Measurements from ENCODE around the gene ZNFX1. TPM values are rescaled to one million over a fixed set of nuclear protein-coding genes. Genes with fewer than 3 reads are reported as not detected.

ZNFX1 gene
- total and polyA plus RNA-seq, 5 experiments from 2014 or later = 28.1 to 57.2 (median 45.0) TPM

GRCh38 chr20:49290608-49291191 is 12.8 kb upstream of the ZNFX1 start:
- H3K27me3 Mint-ChIP-seq = no peaks in the 10 kb centered on the region
- POLR2A ChIA-PET = interaction anchor here (1.0 kb wide), 1 partner anchor 12 kb away, joined by 3 read pairs; no protein-coding TSS in a partner anchor
- peaks cover 6 to 11% (median 8%) of the 10 kb centered on the region in 4 donors for H3K4me1 Mint-ChIP-seq
- DNase-seq (no peak), ATAC-seq (no peak)
- H3K36me3 Mint-ChIP-seq = peaks cover 58 to 78% (median 76%) of the 10 kb centered on the region in 3 donors
- peak overlapping the region in 3 of 10 donors; percentile 37 to 69 (median 47) for H3K27ac Mint-ChIP-seq
- no peak overlapping the region for H3K4me3 Mint-ChIP-seq
- peaks cover 0 to 67% (median 33%) of the 10 kb centered on the region in 9 donors for H3K9me3 Mint-ChIP-seq

- H3K9me3 Mint-ChIP-seq = peaks cover 0 to 74% (median 37%) of the 10 kb centered on the region in 9 donors
- peaks cover 68 to 88% (median 85%) of the 10 kb centered on the region in 3 donors for H3K36me3 Mint-ChIP-seq
- peak overlapping the region in 2 of 10 donors; percentile 2 to 22 for H3K4me3 Mint-ChIP-seq
- H3K27ac Mint-ChIP-seq = peak overlapping the region in 2 of 10 donors; percentile 9 to 14
- POLR2A ChIA-PET = interaction anchor here (2.7 kb wide), 1 partner anchor 11 kb away, joined by 16 read pairs; the partner anchor contains the start of gene ZNFX1
- H3K4me1 Mint-ChIP-seq = peaks cover 15 to 27% (median 19%) of the 10 kb centered on the region in 4 donors
- H3K27me3 Mint-ChIP-seq = no peaks in the 10 kb centered on the region
- ATAC-seq (no peak), DNase-seq (no peak)
Observed at GRCh38 chr20:49288784-49289696, 11.2 kb upstream of the ZNFX1 start.

GRCh38 chr20:49288250-49288751 is 10.4 kb upstream of the ZNFX1 start:
- H3K36me3 Mint-ChIP-seq = peaks cover 73 to 93% (median 89%) of the 10 kb centered on the region in 3 donors
- no peaks in the 10 kb centered on the region for H3K27me3 Mint-ChIP-seq
- no peak for DNase-seq
- peaks cover 22 to 35% (median 26%) of the 10 kb centered on the region in 4 donors for H3K4me1 Mint-ChIP-seq
- ATAC-seq = no peak
- peaks cover 6 to 78% (median 40%) of the 10 kb centered on the region in 9 donors for H3K9me3 Mint-ChIP-seq
- peak overlapping the region in 1 of 10 donors; percentile 22 for H3K4me3 Mint-ChIP-seq
- H3K27ac Mint-ChIP-seq = peak overlapping the region in 2 of 10 donors; percentile 18 to 25
- POLR2A ChIA-PET = interaction anchor here (2.7 kb wide), 1 partner anchor 10 kb away, joined by 16 read pairs; the partner anchor contains the start of gene ZNFX1

- Mint-ChIP-seq H3K27me3 (no peaks in the 10 kb centered on the region), H3K36me3 (peaks cover 79 to 93% (median 93%) of the 10 kb centered on the region in 3 donors), H3K9me3 (peaks cover 10 to 81% (median 41%) of the 10 kb centered on the region in 9 donors), H3K4me1 (peaks cover 25 to 41% (median 32%) of the 10 kb centered on the region in 4 donors), H3K27ac (peak overlapping the region in 1 of 10 donors; percentile 41), H3K4me3 (no peak overlapping the region)
- POLR2A ChIA-PET = interaction anchor here (1.1 to 2.7 kb wide), 2 partner anchors 9 to 29 kb away, joined by 3 to 16 read pairs; partner anchors contain the start of gene ZNFX1
- ATAC-seq = no peak
- no peak for DNase-seq
Observed at GRCh38 chr20:49287555-49288249, 9.8 kb upstream of the ZNFX1 start.

- no peak for DNase-seq
- H3K36me3 Mint-ChIP-seq = peaks cover 87 to 99% (median 97%) of the 10 kb centered on the region in 3 donors
- peak overlapping the region in 1 of 10 donors; percentile 36 for H3K4me3 Mint-ChIP-seq
- ATAC-seq = no peak
- POLR2A ChIA-PET = interaction anchor here (1.1 to 2.7 kb wide), 2 partner anchors 8 to 30 kb away, joined by 3 to 16 read pairs; partner anchors contain the start of gene ZNFX1
- H3K27me3 Mint-ChIP-seq = no peaks in the 10 kb centered on the region
- H3K9me3 Mint-ChIP-seq = peaks cover 10 to 84% (median 46%) of the 10 kb centered on the region in 9 donors
- peaks cover 30 to 48% (median 40%) of the 10 kb centered on the region in 4 donors for H3K4me1 Mint-ChIP-seq
- peak overlapping the region in 6 of 10 donors; percentile 9 to 41 (median 14) for H3K27ac Mint-ChIP-seq
Observed at GRCh38 chr20:49286689-49287551, 9.1 kb upstream of the ZNFX1 start.

- no peaks in the 10 kb centered on the region for H3K27me3 Mint-ChIP-seq
- H3K4me1 Mint-ChIP-seq = peaks cover 33 to 51% (median 48%) of the 10 kb centered on the region in 4 donors
- peak overlapping the region in 6 of 10 donors; percentile 2 to 19 (median 14) for H3K4me3 Mint-ChIP-seq
- DNase-seq (no peak), ATAC-seq (no peak)
- H3K27ac Mint-ChIP-seq = peak overlapping the region in 5 of 10 donors; percentile 14 to 65 (median 58)
- peaks cover 10 to 91% (median 54%) of the 10 kb centered on the region in 9 donors for H3K9me3 Mint-ChIP-seq
- POLR2A ChIA-PET = interaction anchor here (0.8 to 2.7 kb wide), 2 partner anchors 8 to 12 kb away, joined by 3 to 16 read pairs; partner anchors contain the start of gene ZNFX1
- H3K36me3 Mint-ChIP-seq = peaks cover 92 to 100% (median 100%) of the 10 kb centered on the region in 3 donors
Observed at GRCh38 chr20:49285813-49286494, 8.1 kb upstream of the ZNFX1 start.

- Mint-ChIP-seq H3K4me1 (peaks cover 33 to 55% (median 53%) of the 10 kb centered on the region in 4 donors), H3K27me3 (no peaks in the 10 kb centered on the region), H3K36me3 (peaks cover 94 to 100% (median 100%) of the 10 kb centered on the region in 3 donors), H3K4me3 (peak overlapping the region in 7 of 10 donors; percentile 2 to 56 (median 22)), H3K9me3 (peaks cover 10 to 93% (median 56%) of the 10 kb centered on the region in 9 donors), H3K27ac (peak overlapping the region in 4 of 10 donors; percentile 19 to 58 (median 46))
- ATAC-seq (no peak), DNase-seq (no peak)
- POLR2A ChIA-PET = interaction anchor here (0.8 kb wide), 1 partner anchor 12 kb away, joined by 3 read pairs; no protein-coding TSS in a partner anchor
Observed at GRCh38 chr20:49285233-49285668, 7.4 kb upstream of the ZNFX1 start.

- Mint-ChIP-seq H3K9me3 (peaks cover 10 to 95% (median 60%) of the 10 kb centered on the region in 9 donors), H3K4me3 (peak overlapping the region in 5 of 10 donors; percentile 7 to 64 (median 22)), H3K27me3 (no peaks in the 10 kb centered on the region), H3K27ac (peak overlapping the region in 3 of 10 donors; percentile 3 to 65 (median 35)), H3K4me1 (peaks cover 34 to 59% (median 57%) of the 10 kb centered on the region in 4 donors), H3K36me3 (peaks cover 92 to 100% (median 100%) of the 10 kb centered on the region in 3 donors)
- DNase-seq = no peak
- POLR2A ChIA-PET = no interaction called here
- no peak for ATAC-seq
Observed at GRCh38 chr20:49284818-49285217, 7.0 kb upstream of the ZNFX1 start.

- no peak for ATAC-seq
- peaks cover 35 to 67% (median 64%) of the 10 kb centered on the region in 4 donors for H3K4me1 Mint-ChIP-seq
- peaks cover 88 to 100% (median 100%) of the 10 kb centered on the region in 3 donors for H3K36me3 Mint-ChIP-seq
- no peak for DNase-seq
- H3K4me3 Mint-ChIP-seq = peak overlapping the region in 9 of 10 donors; percentile 22 to 75 (median 57)
- peaks cover 10 to 97% (median 56%) of the 10 kb centered on the region in 9 donors for H3K9me3 Mint-ChIP-seq
- no peaks in the 10 kb centered on the region for H3K27me3 Mint-ChIP-seq
- H3K27ac Mint-ChIP-seq = peak overlapping the region in 9 of 10 donors; percentile 53 to 98 (median 77)
- POLR2A ChIA-PET = interaction anchor here (1.0 to 2.4 kb wide), 2 partner anchors 14 to 34 kb away, joined by 4 to 8 read pairs; no protein-coding TSS in a partner anchor
Observed at GRCh38 chr20:49283703-49284625, 6.1 kb upstream of the ZNFX1 start.

Measured in naive thymus-derived CD8-positive, alpha-beta T cell (primary cell).